Esophagus mucosa (tissue), 1 donor: ENCODE measurements around the gene GNGT2. TPM values are rescaled to one million over a fixed set of nuclear protein-coding genes. Genes with fewer than 3 reads are reported as not detected.

Source experiments
- ATAC-seq: fragments of 200-7000 bp; cut with Tn5 transposase; one replicate; pipeline ENCODE4 v1.9.1; 2020
- total RNA-seq: library from RNA; stranded (reverse); gene quantifications from one replicate; pipeline ENCODE4 v1.2.4, GENCODE V29; 2023
- donor health status: DM: yes; HTN: yes; CAD: no.

Gene GNGT2
- total RNA-seq, 1 donor from 2014 or later = 0.28 TPM

GRCh38 chr17:49168706-49169105 is 41.7 kb downstream of the GNGT2 start:
- ATAC-seq = no peak

DNA sequence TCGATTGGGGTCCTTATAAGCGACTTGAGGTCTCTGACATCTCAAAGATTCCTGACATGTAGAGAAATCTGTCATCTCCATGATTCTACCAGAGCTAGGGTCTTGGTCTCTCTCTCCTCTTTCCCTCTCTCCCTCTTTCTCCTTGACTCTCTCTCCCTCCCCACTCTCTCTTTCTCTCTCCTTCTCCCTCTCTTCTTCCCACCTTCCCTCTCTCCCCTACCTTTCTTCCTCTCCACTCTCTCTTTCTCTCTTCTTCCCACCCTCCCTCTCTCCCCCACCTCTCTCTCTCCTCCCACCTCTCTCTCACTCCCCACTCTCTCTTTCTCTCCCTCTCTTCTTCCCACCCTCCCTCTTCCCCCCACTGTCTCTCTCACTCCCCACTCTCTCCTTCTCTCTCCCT is 45.2 kb downstream of the GNGT2 start:
- no peak for ATAC-seq

DNA sequence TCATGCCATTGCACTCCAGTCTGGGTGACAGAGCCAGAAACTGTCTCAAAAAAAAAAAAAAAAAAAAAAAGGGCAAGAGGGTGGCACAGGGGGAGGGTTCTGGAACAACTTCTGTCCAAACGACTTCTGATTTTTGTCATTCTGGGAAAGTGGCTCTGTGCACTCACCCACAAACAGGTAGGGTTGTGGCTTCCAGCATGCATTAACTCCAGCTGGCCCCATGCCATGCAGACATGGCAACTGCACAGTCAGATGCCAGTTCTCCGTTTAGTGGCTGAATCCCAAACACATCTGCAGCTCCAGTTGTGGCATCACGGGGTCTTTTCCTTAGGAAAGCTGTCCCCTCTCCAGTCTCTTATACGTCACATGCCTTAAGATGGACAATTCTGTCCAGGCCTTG is 47.5 kb downstream of the GNGT2 start:
- no peak for ATAC-seq

GRCh38 chr17:49157784-49158183 is 52.6 kb downstream of the GNGT2 start:
- ATAC-seq = no peak

DNA sequence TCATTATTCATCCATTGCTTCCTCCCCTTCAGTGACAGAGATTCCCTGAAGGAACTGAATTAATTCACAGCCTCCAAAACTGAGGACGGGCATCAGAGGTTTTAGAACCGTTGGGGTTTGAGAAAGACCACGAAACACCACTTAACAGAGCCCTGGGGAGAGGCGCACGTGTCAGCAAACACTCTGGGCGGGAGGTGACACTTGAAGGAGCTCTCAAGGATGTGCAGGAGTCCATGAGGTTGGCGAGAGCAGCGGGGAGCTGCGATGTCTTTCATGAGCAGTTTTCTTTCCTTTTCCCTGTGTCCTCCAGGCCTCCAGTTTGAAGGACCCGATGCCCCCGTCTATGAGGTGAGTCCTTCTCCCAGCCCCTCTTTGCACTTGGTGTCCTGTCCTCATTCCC is 54.1 kb downstream of the GNGT2 start:
- no peak for ATAC-seq

Other genes starting within 250 kb of the GNGT2 start
- gene GIP, start 242.0 kb downstream of the GNGT2 start, total RNA-seq = not detected
- gene IGF2BP1, start 213.2 kb downstream of the GNGT2 start, total RNA-seq = not detected
- 0.04 TPM for gene B4GALNT2, start 77.8 kb downstream of the GNGT2 start, total RNA-seq
- gene ABI3, start 133 bp upstream of the GNGT2 start, total RNA-seq = 2.7 TPM
- 0.20 TPM for gene PHOSPHO1, start 20.2 kb upstream of the GNGT2 start, total RNA-seq
- 10.9 TPM for gene ZNF652, start 151.7 kb upstream of the GNGT2 start, total RNA-seq
- gene PHB1, start 204.3 kb upstream of the GNGT2 start, total RNA-seq = 141 TPM